HG03520 (cell line): ENCODE measurements around the gene TLR9.
"Not testable (repeated sequence)": the region's sequence is repeated elsewhere in the genome, so short reads cannot be mapped to it uniquely, and the experiment has no call there.

ENCODE experiments used
- ATAC-seq: cut with Tn5 transposase; IDR thresholded peaks from one replicate; pipeline ENCODE4 v1.9.1; 2021; ENCODE audit warnings: mild to moderate bottlenecking, moderate library complexity; ENCODE audit not compliant: unreplicated experiment

The TLR9 gene, protein sequence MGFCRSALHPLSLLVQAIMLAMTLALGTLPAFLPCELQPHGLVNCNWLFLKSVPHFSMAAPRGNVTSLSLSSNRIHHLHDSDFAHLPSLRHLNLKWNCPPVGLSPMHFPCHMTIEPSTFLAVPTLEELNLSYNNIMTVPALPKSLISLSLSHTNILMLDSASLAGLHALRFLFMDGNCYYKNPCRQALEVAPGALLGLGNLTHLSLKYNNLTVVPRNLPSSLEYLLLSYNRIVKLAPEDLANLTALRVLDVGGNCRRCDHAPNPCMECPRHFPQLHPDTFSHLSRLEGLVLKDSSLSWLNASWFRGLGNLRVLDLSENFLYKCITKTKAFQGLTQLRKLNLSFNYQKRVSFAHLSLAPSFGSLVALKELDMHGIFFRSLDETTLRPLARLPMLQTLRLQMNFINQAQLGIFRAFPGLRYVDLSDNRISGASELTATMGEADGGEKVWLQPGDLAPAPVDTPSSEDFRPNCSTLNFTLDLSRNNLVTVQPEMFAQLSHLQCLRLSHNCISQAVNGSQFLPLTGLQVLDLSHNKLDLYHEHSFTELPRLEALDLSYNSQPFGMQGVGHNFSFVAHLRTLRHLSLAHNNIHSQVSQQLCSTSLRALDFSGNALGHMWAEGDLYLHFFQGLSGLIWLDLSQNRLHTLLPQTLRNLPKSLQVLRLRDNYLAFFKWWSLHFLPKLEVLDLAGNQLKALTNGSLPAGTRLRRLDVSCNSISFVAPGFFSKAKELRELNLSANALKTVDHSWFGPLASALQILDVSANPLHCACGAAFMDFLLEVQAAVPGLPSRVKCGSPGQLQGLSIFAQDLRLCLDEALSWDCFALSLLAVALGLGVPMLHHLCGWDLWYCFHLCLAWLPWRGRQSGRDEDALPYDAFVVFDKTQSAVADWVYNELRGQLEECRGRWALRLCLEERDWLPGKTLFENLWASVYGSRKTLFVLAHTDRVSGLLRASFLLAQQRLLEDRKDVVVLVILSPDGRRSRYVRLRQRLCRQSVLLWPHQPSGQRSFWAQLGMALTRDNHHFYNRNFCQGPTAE

DNA sequence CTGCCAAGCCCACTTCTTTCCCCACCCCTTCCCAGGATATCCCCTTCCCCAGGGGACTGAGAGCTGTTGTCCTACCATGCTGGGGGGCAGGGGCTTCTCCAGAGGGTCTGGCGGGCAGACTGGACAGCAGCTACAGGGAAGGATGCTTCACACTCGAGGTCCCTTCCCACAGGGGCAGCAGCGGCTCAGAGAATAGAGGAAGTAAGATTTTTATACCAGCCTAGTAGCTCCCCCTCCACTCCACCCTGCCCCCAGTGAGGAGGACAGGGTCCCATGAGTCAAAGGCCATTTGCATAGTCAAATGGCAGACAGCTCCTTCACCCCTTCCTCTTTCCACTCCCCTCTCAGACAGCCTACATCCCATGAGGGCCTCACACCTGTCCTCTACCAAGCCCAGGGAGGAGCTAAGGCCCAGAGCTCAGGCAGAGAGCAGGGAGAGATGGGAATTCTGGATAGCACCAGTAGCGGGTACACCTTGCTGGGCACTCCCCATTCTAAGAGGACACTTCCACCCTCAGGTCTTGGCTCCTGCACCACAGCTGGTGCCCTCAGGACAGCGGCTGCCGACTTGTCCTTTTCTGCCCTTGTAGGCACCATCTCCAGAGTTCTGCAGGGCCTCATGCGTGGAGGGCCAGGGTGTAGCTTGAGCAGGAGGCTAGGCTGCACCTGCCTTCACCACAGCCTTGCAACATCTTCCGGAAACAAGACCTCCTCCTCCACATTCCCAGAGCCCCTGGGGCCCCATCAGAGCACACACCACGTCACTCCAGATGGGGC lies at the start of gene TLR9:
Gene TLR9, minus strand, starts transcription at position 194 of the 777 bp plus-strand sequence. Its CDS starts 116 bp downstream, at position 78.
- ATAC-seq: peak; percentile 71

DNA sequence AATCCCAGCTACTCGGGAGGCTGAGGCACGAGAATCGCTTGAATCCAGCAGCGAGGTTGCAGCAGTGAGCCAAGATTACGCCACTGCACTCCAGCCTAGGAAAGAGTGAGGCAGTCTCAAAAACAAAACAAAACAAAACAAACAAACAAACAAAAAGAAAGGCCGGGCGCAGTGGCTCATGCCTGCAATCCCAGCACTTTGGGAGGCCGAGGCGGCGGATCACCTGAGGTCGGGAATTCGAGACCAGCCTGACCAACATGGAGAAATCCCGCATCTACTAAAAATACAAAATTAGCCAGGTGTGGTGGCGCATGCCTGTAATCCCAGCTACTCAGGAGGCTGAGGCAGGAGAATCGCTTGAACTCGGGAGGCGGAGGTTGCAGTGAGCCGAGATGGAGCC lies 49.3 kb upstream of the TLR9 start:
- not testable (repeated sequence) for ATAC-seq

DNA sequence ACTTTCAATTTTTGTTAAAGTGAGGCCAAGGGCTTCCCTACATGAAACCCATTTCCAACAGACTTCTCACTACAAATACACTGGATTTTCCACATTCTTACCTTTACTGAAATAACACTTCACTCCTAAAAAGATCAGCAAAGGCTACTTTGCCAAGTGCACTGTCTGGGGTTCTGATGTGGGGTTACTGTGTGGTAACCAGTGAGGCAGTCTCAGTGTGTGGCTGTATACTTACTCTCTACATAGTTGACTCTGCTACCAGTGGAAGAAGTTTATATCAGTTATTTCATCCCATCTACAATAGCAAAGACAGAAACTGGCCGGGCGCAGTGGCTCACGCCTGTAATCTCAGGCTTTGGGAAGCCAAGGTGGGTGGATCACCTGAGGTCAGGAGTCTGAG lies 47.4 kb upstream of the TLR9 start:
- ATAC-seq: no peak

DNA sequence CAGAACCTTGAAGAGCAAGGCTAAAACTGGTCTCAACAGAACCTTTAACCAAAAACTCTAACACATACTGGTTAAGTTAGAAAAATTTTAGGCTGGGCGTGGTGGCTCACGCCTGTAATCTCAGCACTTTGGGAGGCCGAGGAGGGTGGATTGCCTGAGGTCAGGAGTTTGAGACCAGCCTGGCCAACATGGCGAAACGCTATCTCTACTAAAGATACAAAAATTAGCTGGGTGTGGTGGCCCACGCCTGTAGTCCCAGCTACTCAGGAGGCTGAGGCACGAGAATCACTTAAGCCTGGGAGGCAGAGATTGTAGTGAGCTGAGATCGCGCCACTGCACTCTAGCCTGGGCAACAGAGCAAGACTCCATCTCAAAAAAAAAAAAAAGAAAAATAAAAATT lies 46.7 kb upstream of the TLR9 start:
- ATAC-seq: not testable (repeated sequence)

DNA sequence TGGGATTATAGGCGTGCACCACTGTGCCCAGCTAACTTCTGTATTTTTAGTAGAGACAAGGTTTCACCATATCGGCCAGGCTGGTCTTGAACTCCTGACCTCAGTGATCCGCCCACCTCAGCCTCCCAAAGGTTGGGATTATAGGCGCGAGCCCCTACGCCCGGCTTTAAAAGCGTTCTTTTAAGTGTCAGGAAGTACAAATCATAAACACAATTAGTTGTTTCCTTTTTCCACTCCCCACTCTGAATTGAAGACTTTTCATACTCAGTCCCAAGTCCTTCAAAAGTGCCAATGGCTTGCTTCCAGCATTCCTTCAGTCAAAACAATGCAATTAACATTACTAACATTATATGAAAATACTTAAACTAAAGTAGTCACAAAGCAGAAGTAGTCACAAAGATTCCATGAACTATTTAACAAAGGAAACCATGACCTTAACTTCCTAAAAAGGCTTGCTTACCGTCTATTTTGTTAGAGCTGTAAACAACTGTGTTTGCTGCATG lies 44.9 kb upstream of the TLR9 start:
- no peak for ATAC-seq

DNA sequence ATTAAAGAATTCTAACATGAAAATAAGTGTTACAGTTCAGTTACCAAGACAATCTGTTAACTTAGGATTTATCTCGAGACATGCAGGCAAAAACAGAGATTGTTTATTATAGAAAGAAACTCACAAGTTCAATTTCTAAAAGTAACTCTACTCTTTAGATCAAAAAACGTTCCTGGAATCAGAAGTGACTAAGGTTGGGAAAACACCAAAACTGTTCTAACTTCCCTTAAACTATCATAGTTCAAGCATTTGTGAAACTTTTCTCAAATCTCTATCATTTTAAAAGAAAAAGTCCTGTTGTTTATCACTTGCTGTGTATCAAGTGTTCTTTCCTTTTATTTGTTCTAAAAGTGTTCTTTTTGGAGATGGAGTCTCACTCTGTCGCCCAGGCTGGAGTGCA lies 44.3 kb upstream of the TLR9 start:
- ATAC-seq: no peak

DNA sequence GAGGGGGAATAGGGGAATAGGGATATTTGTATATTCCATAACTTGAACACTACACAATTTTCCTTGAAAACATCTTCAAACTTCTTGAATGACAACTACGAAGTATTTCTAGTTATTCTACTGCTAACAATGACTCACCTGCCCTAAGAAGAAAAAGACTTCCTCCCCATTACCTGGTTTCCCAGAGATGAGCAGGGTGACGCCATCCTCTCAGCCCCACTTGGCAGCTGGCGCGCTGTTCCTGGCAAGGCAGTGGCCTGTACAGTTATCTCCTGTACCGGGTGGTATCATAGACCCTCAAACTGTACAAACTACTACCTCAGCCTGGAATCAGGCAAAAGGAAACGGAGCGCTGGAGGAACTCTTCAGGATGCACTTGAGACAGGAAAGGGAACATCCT lies 42.6 kb upstream of the TLR9 start:
- no peak for ATAC-seq

DNA sequence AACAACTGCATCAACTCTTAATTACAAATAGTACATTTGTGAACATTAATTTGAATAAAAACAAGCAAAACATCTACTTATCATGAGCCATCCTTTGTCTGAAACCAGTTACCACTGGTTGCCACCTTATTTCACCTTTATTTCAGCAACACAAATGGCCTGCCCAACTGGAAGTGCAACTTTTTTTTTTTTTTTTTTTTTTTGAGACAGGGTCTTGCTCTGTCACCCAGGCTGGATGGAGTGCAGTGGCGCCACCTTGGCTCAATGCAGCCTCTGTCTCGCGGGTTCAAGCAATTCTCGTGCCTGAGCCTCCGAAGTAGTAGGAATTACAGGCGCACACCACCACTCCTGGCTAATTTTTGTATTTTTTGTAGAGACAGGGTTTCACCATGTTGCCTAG lies 39.9 kb upstream of the TLR9 start:
- ATAC-seq: no peak

DNA sequence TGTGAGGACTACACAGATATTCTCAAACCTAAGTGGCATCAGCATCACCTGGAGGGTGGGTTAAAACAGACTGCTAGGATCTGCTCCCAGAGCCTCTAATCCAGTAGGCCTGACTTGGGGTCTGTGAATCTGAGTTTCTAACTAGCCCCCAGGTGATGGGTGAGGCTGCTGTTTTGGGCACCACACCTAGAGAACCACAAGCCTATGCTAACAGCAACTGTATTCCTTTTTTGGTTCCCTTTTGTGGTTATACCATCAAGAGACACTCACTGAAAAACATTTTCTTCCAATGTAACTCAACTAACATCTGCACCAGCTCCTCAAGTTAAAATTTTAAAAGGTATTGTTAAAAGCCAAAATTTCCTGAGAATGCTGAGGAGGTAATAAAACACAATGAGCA lies 37.0 kb upstream of the TLR9 start:
- no peak for ATAC-seq

DNA sequence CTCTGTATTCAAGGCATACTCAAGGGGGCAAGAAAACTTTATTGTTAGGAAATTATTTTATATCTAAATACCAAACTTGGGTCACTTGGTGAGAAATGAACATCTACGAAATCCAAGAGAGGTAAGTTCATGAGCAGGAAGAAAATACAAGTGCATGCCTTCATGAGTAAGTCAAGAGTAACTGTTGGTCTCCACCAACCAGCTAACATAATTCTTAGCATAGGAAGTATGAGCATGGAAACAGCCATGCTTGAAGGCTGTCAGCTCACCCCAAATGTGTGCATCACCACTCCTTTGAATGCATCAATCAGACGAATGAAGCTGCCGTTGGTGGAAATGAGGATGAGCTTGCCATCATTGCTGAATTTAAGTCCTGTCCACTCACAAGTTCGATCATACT lies 34.0 kb upstream of the TLR9 start:
- ATAC-seq: no peak

DNA sequence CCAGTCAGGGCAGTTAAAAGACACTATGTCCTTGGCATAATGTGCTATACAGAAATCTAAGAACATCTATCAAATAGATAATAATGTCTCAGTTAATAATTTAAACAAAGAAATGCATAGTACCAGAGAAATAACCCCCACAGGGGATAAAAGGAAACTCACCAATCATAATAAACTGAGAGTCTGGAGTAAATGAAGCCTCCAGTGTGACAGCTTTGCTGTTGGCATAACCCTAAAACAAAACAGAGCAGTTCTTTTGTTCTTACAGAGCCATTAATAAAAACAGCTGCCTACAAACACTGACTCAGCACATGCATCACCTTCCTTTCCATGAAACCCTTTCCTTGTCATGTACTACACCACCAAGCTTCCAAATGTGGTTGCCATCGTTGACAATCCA lies 33.6 kb upstream of the TLR9 start:
- no peak for ATAC-seq

DNA sequence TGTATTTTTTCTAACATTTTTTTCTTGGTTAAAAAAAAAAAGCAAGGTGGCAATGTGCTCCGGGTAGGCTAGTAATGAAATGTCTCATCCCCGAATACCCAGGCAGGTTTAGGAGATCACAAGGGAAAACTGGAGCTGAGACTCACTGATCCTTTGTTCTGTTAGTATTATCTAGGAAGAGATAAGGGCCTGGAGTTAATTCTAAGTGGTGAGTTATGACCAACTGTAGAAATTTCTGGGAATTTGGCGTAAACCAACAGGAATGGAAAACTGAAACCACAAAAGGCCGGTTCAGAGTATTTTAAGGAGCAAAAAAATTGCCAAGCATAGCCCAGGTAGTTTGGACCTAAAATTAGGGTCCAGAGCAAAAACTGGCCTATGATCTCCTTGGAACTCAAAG lies 32.5 kb upstream of the TLR9 start:
- no peak for ATAC-seq

DNA sequence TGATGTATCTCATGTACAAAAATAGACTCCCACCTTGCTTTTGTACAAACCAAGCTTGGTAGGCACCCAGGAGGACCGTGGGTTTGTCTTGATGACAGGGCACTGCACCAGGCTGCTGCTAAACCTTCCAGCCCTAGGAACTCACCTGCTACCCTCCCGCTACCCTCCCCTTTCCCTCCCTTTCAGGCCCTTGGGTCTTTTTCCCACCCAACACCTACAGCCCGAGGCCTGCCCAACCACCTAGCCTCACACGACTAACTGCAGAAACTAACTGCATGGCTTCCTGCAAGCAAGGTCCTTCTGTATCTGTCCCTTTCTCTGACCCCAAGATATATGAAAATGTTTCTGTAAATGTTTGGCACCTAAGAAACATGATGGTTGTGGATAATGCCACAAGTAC lies 31.2 kb upstream of the TLR9 start:
- ATAC-seq: no peak

DNA sequence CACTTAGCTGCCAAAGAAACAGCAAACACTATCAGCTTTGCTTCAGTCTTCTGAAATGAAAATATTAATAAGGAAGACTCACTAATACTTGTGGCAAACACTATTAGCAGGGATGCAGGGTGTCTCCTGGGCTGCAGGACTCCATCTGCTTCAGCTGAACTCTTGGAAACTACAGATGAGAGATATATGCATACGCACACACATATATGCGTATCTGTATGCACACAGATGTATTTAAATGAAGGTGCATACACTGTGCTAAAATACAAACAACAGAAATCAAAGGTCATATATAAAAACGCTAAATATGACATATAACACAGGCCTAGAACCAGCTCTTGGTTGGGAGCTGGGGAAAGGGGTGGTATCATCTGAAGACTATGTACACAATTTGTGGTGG lies 30.7 kb upstream of the TLR9 start:
- ATAC-seq: no peak

DNA sequence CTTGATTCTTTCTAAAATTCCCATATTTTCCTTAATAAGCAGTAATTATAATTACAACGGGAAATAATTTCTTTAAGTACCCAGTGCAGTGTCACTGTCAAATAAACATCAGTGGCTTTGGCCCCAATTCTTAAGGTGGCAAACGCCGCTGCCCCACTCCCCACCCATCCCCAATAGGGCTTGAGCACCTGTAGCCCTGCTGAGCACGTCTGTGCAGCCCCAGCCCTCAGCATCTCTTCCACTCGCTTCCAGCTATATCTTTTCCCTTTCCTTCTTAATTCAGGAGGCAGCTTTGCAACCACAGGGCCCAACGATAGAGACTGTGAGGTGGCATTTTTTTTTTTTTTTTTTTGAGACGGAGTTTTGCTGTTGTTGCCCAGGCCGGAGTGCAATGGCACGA lies 29.2 kb upstream of the TLR9 start:
- ATAC-seq: no peak

DNA sequence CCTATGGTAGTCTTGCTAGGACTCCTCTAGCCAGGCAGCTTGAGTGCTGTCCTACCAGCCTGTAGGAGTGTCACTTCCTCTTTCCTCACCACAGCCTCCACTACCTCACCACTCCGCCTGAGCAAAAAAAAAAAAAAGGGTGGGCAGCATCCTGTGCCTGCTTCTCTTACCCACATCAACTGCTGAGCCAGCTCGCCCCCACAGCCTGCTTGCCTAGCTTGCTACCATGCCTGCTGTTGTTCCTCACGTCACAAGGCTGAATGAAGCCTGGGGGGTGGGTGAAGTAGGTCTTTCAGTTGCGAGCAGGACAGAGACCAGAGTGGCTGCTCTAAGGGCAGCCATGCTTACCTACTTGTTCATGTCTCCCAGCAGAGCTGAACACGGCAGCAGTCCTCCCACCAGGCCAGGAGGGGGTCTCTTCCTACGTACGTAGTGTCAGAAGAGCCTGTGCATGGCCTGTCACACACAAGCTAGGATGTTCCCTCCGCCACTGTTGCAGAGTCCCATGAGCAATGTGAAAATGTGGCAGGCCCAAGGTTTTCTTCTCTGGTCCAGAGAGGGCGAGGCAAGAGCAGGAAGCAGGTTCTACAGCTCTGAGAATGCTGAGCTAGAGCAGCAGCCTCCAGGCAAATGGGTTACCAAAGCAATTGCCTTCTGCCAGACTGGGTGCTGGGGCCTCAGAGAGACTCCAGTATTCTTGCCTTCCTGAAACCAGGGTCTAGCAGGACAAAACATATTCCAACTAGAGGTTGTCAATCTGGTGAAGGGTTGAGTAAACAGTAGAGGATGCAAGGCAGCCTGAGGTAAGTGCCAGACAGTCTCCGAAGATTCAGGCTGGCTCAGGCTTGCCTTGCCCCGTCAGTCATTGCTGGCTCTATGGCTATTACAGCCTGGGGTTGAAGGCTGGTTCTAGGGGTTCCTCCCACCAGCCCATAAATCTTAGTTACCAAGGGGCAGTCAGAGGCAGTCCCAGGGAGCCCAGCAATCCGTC lies 28.2 kb upstream of the TLR9 start:
- ATAC-seq: peak; percentile 83

DNA sequence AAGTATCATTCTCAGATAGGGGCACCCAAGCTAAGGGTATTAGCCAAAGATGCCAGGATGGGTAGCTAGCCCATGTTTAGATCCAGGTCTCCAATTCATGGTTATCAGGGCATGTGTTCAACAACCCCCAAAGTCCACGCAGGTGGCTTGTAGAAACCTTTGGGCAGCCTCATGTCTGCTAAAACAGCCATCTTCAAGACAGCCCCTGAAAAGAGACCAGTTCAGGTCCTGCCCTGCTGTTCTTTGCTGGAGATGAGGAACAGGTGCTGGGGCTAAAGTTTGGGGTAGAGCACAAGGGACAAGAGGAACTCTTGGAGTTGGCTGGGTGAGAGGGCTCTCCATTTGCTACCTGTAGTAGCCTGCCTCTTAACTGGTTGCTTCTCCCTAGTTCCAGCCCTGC lies 24.7 kb upstream of the TLR9 start:
- ATAC-seq: no peak

DNA sequence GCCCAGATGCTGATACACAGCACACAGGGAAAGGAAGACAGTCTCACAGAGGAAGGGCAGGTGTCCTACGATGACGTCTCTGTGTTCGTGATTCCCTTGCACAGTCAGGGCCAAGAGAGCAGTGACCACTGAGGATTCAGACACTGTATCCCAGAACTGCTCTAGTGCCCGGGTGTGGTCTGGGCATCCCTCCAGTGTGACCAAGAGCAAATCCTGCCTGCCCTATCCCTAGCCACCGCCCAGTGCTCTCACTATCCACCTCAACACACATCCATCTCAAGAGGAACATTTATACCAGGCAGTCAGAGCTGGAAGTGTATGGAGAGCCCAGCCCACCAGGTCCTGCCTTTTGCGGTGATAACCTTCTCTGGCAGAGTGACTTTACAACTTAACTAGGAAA lies 24.2 kb upstream of the TLR9 start:
- ATAC-seq: no peak

DNA sequence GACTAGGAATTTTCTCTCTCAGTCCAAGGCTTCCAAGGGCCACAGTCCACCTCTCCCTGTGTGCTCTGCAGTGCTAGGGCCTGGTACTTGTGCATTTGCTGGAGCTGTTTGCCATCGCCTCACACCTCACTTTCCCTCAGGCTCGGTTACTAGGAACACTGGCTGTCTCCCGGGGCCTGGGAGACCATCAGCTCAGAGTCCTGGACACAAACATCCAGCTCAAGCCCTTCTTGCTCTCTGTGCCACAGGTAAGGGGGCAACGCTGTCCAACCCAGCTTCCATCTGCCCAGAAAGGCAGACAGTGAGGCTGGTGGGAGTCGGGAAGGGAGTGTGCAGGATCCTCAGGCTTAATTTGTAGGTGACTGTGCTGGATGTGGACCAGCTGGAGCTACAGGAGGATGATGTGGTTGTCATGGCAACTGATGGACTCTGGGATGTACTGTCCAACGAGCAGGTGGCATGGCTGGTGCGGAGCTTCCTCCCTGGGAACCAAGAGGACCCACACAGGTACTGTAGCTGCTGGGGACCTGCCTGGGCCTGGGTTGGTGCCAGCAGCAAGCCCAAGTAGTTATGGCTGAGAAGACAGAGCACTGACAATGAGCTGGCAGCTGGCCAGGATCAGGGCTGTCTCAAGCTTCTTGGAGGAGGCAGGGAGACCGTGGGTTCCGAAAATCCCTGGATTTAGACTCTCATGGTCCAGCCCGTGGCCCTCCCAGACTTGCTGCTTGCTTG lies 23.5 kb upstream of the TLR9 start:
- no peak for ATAC-seq
